ENCODE results near the gene SYNDIG1L. TPM values are rescaled to one million over a fixed set of nuclear protein-coding genes. Genes with fewer than 3 reads are reported as not detected.

The SYNDIG1L gene
- polyA plus RNA-seq, 3 donors from 2014 or later: not detected

- Mint-ChIP-seq H3K9me3 (peaks cover 0 to 5% (median 0%) of the 10 kb centered on the region in 6 donors), H3K4me3 (no peak overlapping the region), H3K27me3 (ENCODE audit: low read depth in 3 of 3) (peaks cover 9 to 26% (median 12%) of the 10 kb centered on the region in 3 donors), H3K36me3 (no peaks in the 10 kb centered on the region), H3K4me1 (peaks cover 2 to 6% of the 10 kb centered on the region in 2 donors), H3K27ac (no peak overlapping the region)
- DNase-seq: no peak
Observed at GRCh38 chr14:74423246-74423645, 2.8 kb downstream of the SYNDIG1L start.

GRCh38 chr14:74421981-74422380 is 4.0 kb downstream of the SYNDIG1L start:
- Mint-ChIP-seq H3K27ac (no peak overlapping the region), H3K27me3 (ENCODE audit: low read depth in 3 of 3) (peaks cover 5 to 18% (median 8%) of the 10 kb centered on the region in 3 donors), H3K4me1 (peaks cover 2 to 6% of the 10 kb centered on the region in 2 donors), H3K9me3 (peaks cover 0 to 3% (median 0%) of the 10 kb centered on the region in 6 donors), H3K36me3 (no peaks in the 10 kb centered on the region), H3K4me3 (no peak overlapping the region)
- no peak for DNase-seq

- Mint-ChIP-seq H3K4me3 (no peak overlapping the region), H3K36me3 (no peaks in the 10 kb centered on the region), H3K27me3 (ENCODE audit: low read depth in 3 of 3) (peaks cover 4 to 11% (median 7%) of the 10 kb centered on the region in 3 donors), H3K27ac (no peak overlapping the region), H3K9me3 (peaks cover 0 to 3% (median 0%) of the 10 kb centered on the region in 6 donors), H3K4me1 (no peaks in the 10 kb centered on the region)
- no peak for DNase-seq
Observed at GRCh38 chr14:74419086-74419485, 6.9 kb downstream of the SYNDIG1L start.

GRCh38 chr14:74418031-74418430 is 8.0 kb downstream of the SYNDIG1L start:
- no peak overlapping the region for H3K4me3 Mint-ChIP-seq
- peaks cover 4 to 11% (median 7%) of the 10 kb centered on the region in 3 donors for H3K27me3 Mint-ChIP-seq (ENCODE audit: low read depth in 3 of 3)
- no peaks in the 10 kb centered on the region for H3K4me1 Mint-ChIP-seq
- H3K36me3 Mint-ChIP-seq: no peaks in the 10 kb centered on the region
- H3K9me3 Mint-ChIP-seq: peaks cover 0 to 3% (median 0%) of the 10 kb centered on the region in 6 donors
- H3K27ac Mint-ChIP-seq: no peak overlapping the region
- no peak for DNase-seq

- Mint-ChIP-seq H3K27me3 (ENCODE audit: low read depth in 3 of 3) (peaks cover 4 to 7% (median 7%) of the 10 kb centered on the region in 3 donors), H3K27ac (no peak overlapping the region), H3K4me1 (no peaks in the 10 kb centered on the region), H3K4me3 (no peak overlapping the region), H3K9me3 (peaks cover 0 to 3% (median 0%) of the 10 kb centered on the region in 6 donors), H3K36me3 (no peaks in the 10 kb centered on the region)
- no peak for DNase-seq
Observed at GRCh38 chr14:74417611-74418010, 8.4 kb downstream of the SYNDIG1L start.

- Mint-ChIP-seq H3K36me3 (no peaks in the 10 kb centered on the region), H3K9me3 (peaks cover 0 to 3% (median 0%) of the 10 kb centered on the region in 6 donors), H3K27ac (no peak overlapping the region), H3K4me3 (no peak overlapping the region), H3K4me1 (no peaks in the 10 kb centered on the region), H3K27me3 (ENCODE audit: low read depth in 3 of 3) (peaks cover 4 to 7% (median 6%) of the 10 kb centered on the region in 3 donors)
- no peak for DNase-seq
Observed at GRCh38 chr14:74417201-74417600, 8.8 kb downstream of the SYNDIG1L start.

- Mint-ChIP-seq H3K36me3 (no peaks in the 10 kb centered on the region), H3K4me1 (no peaks in the 10 kb centered on the region)
- DNase-seq: no peak
Observed at GRCh38 chr14:74415115-74415437, 10.9 kb downstream of the SYNDIG1L start.

GRCh38 chr14:74414403-74415114 is 11.5 kb downstream of the SYNDIG1L start:
- Mint-ChIP-seq H3K4me3 (no peak overlapping the region), H3K27ac (no peak overlapping the region), H3K27me3 (ENCODE audit: low read depth in 3 of 3) (peaks cover 0 to 10% (median 3%) of the 10 kb centered on the region in 3 donors), H3K4me1 (no peaks in the 10 kb centered on the region), H3K36me3 (no peaks in the 10 kb centered on the region), H3K9me3 (no peaks in the 10 kb centered on the region)
- no peak for DNase-seq

More at GRCh38 chr14:74415115-74415437, 10.9 kb downstream of the SYNDIG1L start:
- H3K9me3 Mint-ChIP-seq: no peaks in the 10 kb centered on the region
- no peak overlapping the region for H3K4me3 Mint-ChIP-seq
- H3K27me3 Mint-ChIP-seq (ENCODE audit: low read depth in 3 of 3): peaks cover 0 to 7% (median 0%) of the 10 kb centered on the region in 3 donors
- no peak overlapping the region for H3K27ac Mint-ChIP-seq

GRCh38 chr14:74413627-74414026 is 12.4 kb downstream of the SYNDIG1L start:
- Mint-ChIP-seq H3K27ac (no peak overlapping the region), H3K4me3 (no peak overlapping the region), H3K9me3 (no peaks in the 10 kb centered on the region), H3K27me3 (ENCODE audit: low read depth in 3 of 3) (peaks cover 2 to 10% (median 3%) of the 10 kb centered on the region in 3 donors), H3K4me1 (no peaks in the 10 kb centered on the region), H3K36me3 (no peaks in the 10 kb centered on the region)
- DNase-seq: no peak

- DNase-seq: no peak
- no peaks in the 10 kb centered on the region for H3K36me3 Mint-ChIP-seq
- H3K27ac Mint-ChIP-seq: no peak overlapping the region
- no peaks in the 10 kb centered on the region for H3K4me1 Mint-ChIP-seq
- H3K9me3 Mint-ChIP-seq: no peaks in the 10 kb centered on the region
- H3K27me3 Mint-ChIP-seq (ENCODE audit: low read depth in 3 of 3): peaks cover 2 to 10% (median 3%) of the 10 kb centered on the region in 3 donors
- H3K4me3 Mint-ChIP-seq: no peak overlapping the region
Observed at GRCh38 chr14:74412753-74413152, 13.3 kb downstream of the SYNDIG1L start.

- Mint-ChIP-seq H3K4me1 (no peaks in the 10 kb centered on the region), H3K27me3 (ENCODE audit: low read depth in 3 of 3) (peaks cover 2 to 9% (median 3%) of the 10 kb centered on the region in 3 donors), H3K4me3 (no peak overlapping the region), H3K9me3 (no peaks in the 10 kb centered on the region), H3K27ac (no peak overlapping the region), H3K36me3 (no peaks in the 10 kb centered on the region)
- no peak for DNase-seq
Observed at GRCh38 chr14:74411671-74412070, 14.3 kb downstream of the SYNDIG1L start.

GRCh38 chr14:74409441-74409840 is 16.6 kb downstream of the SYNDIG1L start:
- Mint-ChIP-seq H3K9me3 (no peaks in the 10 kb centered on the region), H3K4me3 (no peak overlapping the region), H3K4me1 (peaks cover 0 to 1% of the 10 kb centered on the region in 2 donors), H3K27me3 (ENCODE audit: low read depth in 3 of 3) (peaks cover 3 to 7% (median 4%) of the 10 kb centered on the region in 3 donors), H3K36me3 (no peaks in the 10 kb centered on the region), H3K27ac (no peak overlapping the region)
- DNase-seq: no peak

GRCh38 chr14:74408870-74409269 is 17.1 kb downstream of the SYNDIG1L start:
- peaks cover 0 to 1% of the 10 kb centered on the region in 2 donors for H3K4me1 Mint-ChIP-seq
- H3K4me3 Mint-ChIP-seq: no peak overlapping the region
- H3K36me3 Mint-ChIP-seq: no peaks in the 10 kb centered on the region
- no peak for DNase-seq
- H3K27me3 Mint-ChIP-seq (ENCODE audit: low read depth in 3 of 3): peaks cover 3 to 7% (median 4%) of the 10 kb centered on the region in 3 donors
- H3K9me3 Mint-ChIP-seq: no peaks in the 10 kb centered on the region
- H3K27ac Mint-ChIP-seq: no peak overlapping the region

GRCh38 chr14:74407801-74408154 is 18.2 kb downstream of the SYNDIG1L start:
- no peak overlapping the region for H3K4me3 Mint-ChIP-seq
- no peak for DNase-seq
- no peaks in the 10 kb centered on the region for H3K36me3 Mint-ChIP-seq
- H3K9me3 Mint-ChIP-seq: no peaks in the 10 kb centered on the region
- H3K4me1 Mint-ChIP-seq: peaks cover 3 to 5% of the 10 kb centered on the region in 2 donors
- peaks cover 3 to 7% (median 4%) of the 10 kb centered on the region in 3 donors for H3K27me3 Mint-ChIP-seq (ENCODE audit: low read depth in 3 of 3)
- H3K27ac Mint-ChIP-seq: no peak overlapping the region

Data from immature natural killer cell (primary cell).